Spinal cord (tissue), 10 donors: ENCODE data around the gene NEIL3. TPM values are rescaled to one million over a fixed set of nuclear protein-coding genes. Genes with fewer than 3 reads are reported as not detected.
A peak's percentile ranks its signal among the peaks of the same experiment; 100 is the strongest.

Source experiments
- DNase-seq, 6 donors: peaks; one replicate each; pipeline versions ENCODE4 v3.0.0 to v3.0.0-alpha.2; 2013 to 2015; ENCODE audit warnings: low spot score in 6 of 6, low read depth in 4 of 6
- H3K27ac ChIP-seq: one replicate; pipeline ENCODE4 v1.5.1; 2013; ENCODE audit warnings: low read depth, low read length, control low read depth
- H3K27me3 ChIP-seq: one replicate; pipeline ENCODE4 v1.6.1; 2013; ENCODE audit warnings: low read length; ENCODE audit not compliant: control insufficient read depth, insufficient read depth
- H3K36me3 ChIP-seq: one replicate; pipeline ENCODE4 v1.6.1; 2013; ENCODE audit warnings: low read length; ENCODE audit not compliant: control insufficient read depth, insufficient read depth
- H3K4me1 ChIP-seq: one replicate; pipeline ENCODE4 v1.6.1; 2013; ENCODE audit warnings: low read length; ENCODE audit not compliant: control insufficient read depth, insufficient read depth
- H3K4me3 ChIP-seq: one replicate; pipeline ENCODE4 v1.5.1; 2013; ENCODE audit warnings: low read depth, low read length, control low read depth
- H3K9me3 ChIP-seq: one replicate; pipeline ENCODE4 v1.6.1; 2013; ENCODE audit warnings: low read length; ENCODE audit not compliant: control insufficient read depth, insufficient read depth
- WGBS: methylation state at CpG from one replicate; pipeline ENCODE4 v1.1.5; 2013; ENCODE audit warnings: missing lambda C conversion rate; ENCODE audit not compliant: insufficient coverage; 5-methylcytosine and 5-hydroxymethylcytosine counted together
- long read RNA-seq, 4 donors: transcript quantifications; one replicate each; lab custom pipeline, GENCODE V29; 2026
- polyA plus RNA-seq, 2 donors: library from polyadenylated mRNA; unstranded; fragments of 120-200 nt; gene quantifications; one replicate each; pipeline ENCODE4 v1.2.1, GENCODE V29; 2013; ENCODE audit not compliant: insufficient read length in 2 of 2
- total RNA-seq, 2 donors: library from RNA; depleted of rRNA in 1 of 2; stranded (reverse); fragments of 120-200 nt in 1 of 2; fragments of >200 nt in 1 of 2; gene quantifications; one replicate each; pipeline versions ENCODE4 v1.2.3 to v1.2.4, GENCODE V29; 2013 to 2014
- donor health status: healthy.

Gene NEIL3
- total RNA-seq (1 to 10 TPM; 2.9 to 5.5 TPM), polyA plus RNA-seq (1 to 10 TPM; 2.5 to 2.7 TPM)
- long read RNA-seq, donor 1 = 0 reads
- long read RNA-seq, donor 2 = 0 reads
- long read RNA-seq, donor 3 = 0 reads
- long read RNA-seq, donor 4 = 0 reads

DNA sequence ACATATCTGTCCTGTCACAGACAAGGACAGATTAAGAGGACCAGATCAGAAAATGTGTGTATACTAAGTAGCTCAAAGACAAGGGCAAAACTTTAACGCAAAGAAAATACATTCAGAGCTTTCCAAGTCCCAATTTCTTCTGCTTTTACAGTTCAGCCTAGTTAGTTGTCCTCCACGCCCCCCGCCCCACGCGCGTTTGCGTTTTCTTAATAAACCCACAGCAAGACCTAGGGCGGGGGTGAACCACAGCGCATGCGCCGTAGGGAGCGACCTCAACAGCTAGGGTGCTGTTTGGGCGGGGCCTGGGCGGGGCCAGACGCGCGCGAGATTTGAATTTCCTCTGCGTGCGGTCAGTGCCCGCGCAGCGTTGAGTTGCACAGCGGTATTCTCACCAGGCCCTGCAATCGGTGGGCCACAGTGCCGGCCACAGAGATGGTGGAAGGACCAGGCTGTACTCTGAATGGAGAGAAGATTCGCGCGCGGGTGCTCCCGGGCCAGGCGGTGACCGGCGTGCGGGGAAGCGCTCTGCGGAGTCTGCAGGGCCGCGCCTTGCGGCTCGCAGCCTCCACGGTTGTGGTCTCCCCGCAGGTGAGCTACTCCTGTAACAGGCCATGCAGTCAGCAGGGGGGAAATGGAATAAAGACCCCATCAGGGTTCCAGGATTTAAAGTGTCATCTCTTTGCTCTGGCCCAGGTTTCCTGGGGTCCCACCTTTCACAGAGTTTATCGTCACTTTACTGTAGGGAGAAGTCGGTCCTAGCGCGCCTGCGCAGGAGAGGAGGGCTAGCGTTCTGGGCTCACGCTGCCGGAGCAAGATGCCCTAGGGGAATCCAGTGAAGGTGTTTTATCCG, at the start of gene NEIL3:
TSS of gene NEIL3 (plus strand) at position 353 of the 850 bp plus-strand sequence. CDS start at position 433, 80 bp downstream.
- H3K4me1 ChIP-seq = peaks cover 3% of the 10 kb centered on the region
- H3K27ac ChIP-seq = no peak within 1 kb of the TSS
- DNase-seq = peak; percentile 81 to 97 (median 84)
- H3K36me3 ChIP-seq = no peaks in the 10 kb centered on the region
- no peaks in the 10 kb centered on the region for H3K9me3 ChIP-seq
- WGBS = under 1% methylated on average over 41 of the region's 52 CpGs
- H3K27me3 ChIP-seq = no peaks in the 10 kb centered on the region
- peak within 1 kb of the TSS; percentile 75 for H3K4me3 ChIP-seq

DNA sequence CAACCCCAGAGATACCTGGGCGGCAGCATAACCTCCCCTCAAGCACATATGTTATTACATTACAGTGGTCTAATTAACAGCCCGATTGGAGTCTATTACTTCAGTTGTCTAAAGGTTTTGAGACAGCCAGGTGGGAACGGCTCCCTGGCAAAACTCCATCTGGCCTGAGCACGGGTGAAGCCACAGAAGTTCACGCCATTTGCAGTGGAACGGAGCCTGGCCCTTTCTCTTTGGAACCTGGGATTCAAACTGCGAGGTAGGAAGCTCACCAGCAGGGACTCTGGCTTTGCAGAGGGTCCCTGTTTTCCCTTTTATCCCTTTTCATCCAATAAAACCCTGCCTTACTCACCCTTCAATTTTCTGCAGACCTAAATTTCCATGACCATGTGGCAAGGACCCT, 45.9 kb upstream of the NEIL3 start:
- DNase-seq = no peak
- no peaks in the 10 kb centered on the region for H3K9me3 ChIP-seq
- no peaks in the 10 kb centered on the region for H3K36me3 ChIP-seq
- H3K4me1 ChIP-seq = no peaks in the 10 kb centered on the region
- H3K27me3 ChIP-seq = no peaks in the 10 kb centered on the region
- WGBS = 82% methylated on average over 5 of the region's 7 CpGs
- no peak overlapping the region for H3K4me3 ChIP-seq
- no peak overlapping the region for H3K27ac ChIP-seq

GRCh38 chr4:177264788-177265422, 44.8 kb upstream of the NEIL3 start:
- DNase-seq = peak in 1 of 6 donors; percentile 18
- H3K4me3 ChIP-seq = no peak overlapping the region

DNA sequence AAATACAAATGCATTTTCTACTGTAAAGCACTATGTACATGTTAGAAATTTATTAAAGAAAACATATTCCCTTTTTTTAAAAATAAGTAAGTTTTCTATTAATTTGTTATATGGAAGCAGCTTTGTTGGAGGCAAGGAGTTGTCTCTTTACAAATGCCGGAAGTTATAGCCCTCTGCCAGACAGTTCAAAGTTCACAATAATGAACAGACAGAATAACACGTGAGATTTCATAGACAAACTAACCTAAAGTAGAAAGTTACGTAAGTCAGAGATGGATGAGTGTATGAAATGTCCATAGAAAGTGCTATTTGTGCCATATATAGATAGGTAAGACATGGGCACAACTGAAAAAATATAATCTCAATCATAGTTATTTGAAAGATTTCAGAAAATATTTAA, 43.9 kb upstream of the NEIL3 start:
- no peaks in the 10 kb centered on the region for H3K36me3 ChIP-seq
- no peaks in the 10 kb centered on the region for H3K9me3 ChIP-seq
- no CpG with 5 or more reads among the region's 3 CpGs for WGBS
- H3K27me3 ChIP-seq = no peaks in the 10 kb centered on the region
- H3K4me3 ChIP-seq = no peak overlapping the region
- DNase-seq = no peak
- H3K27ac ChIP-seq = no peak overlapping the region
- no peaks in the 10 kb centered on the region for H3K4me1 ChIP-seq

More at GRCh38 chr4:177264788-177265422, 44.8 kb upstream of the NEIL3 start:
- H3K9me3 ChIP-seq = no peaks in the 10 kb centered on the region
- WGBS = no CpG with 5 or more reads among the region's 2 CpGs
- no peaks in the 10 kb centered on the region for H3K4me1 ChIP-seq
- no peak overlapping the region for H3K27ac ChIP-seq
- H3K36me3 ChIP-seq = no peaks in the 10 kb centered on the region
- H3K27me3 ChIP-seq = no peaks in the 10 kb centered on the region

GRCh38 chr4:177266506-177266905, 43.2 kb upstream of the NEIL3 start:
- Histone ChIP-seq H3K36me3 (no peaks in the 10 kb centered on the region), H3K4me3 (no peak overlapping the region), H3K4me1 (no peaks in the 10 kb centered on the region), H3K27me3 (no peaks in the 10 kb centered on the region), H3K27ac (no peak overlapping the region), H3K9me3 (no peaks in the 10 kb centered on the region)
- WGBS = no CpG with 5 or more reads among the region's 1 CpG
- DNase-seq = no peak

DNA sequence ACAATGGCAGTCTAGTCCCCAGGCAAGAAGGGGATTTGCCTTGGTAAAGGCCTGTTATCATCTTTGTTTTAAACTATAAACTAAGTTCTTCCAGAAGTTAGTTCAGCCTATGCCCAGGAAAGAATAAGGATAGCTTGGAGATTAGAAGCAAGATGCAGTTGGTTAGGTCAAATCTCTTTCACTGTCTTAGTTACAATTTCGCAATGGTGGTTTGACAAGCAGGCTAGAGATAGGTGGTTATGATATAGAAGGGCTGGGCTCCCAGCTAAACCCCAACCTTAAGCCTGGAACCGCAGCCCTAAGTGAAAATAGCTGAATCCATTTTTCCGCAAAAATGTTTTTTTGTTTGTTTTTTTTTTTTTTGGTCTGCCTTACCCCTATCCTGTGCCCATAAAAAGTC, 41.8 kb upstream of the NEIL3 start:
- no CpG with 5 or more reads among the region's 3 CpGs for WGBS
- Histone ChIP-seq H3K27me3 (no peaks in the 10 kb centered on the region), H3K4me3 (no peak overlapping the region), H3K9me3 (no peaks in the 10 kb centered on the region), H3K36me3 (no peaks in the 10 kb centered on the region), H3K27ac (no peak overlapping the region), H3K4me1 (no peaks in the 10 kb centered on the region)
- DNase-seq = no peak

DNA sequence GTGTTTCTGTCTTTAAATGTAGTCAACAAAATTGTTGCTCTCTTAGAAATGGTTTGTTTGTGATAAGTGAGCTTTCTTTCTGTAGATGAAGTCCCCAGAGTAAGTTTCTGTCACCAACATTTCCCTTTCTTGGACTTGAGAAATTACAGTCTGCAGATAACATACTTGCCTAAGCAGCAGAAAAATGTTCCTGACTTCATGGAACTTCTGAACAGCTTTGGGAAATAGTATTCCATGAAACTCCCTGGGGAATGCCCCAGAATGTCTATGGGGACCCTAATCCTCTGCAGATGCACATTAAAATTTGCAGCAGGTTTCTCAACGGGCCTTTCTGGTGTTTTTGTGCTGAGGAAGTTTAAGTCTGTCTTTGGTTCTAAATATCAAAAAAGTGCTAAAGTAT, 38.6 kb upstream of the NEIL3 start:
- DNase-seq = no peak
- WGBS = no CpG with 5 or more reads among the region's 1 CpG
- Histone ChIP-seq H3K27ac (no peak overlapping the region), H3K9me3 (no peaks in the 10 kb centered on the region), H3K4me1 (no peaks in the 10 kb centered on the region), H3K4me3 (no peak overlapping the region), H3K36me3 (no peaks in the 10 kb centered on the region), H3K27me3 (no peaks in the 10 kb centered on the region)

DNA sequence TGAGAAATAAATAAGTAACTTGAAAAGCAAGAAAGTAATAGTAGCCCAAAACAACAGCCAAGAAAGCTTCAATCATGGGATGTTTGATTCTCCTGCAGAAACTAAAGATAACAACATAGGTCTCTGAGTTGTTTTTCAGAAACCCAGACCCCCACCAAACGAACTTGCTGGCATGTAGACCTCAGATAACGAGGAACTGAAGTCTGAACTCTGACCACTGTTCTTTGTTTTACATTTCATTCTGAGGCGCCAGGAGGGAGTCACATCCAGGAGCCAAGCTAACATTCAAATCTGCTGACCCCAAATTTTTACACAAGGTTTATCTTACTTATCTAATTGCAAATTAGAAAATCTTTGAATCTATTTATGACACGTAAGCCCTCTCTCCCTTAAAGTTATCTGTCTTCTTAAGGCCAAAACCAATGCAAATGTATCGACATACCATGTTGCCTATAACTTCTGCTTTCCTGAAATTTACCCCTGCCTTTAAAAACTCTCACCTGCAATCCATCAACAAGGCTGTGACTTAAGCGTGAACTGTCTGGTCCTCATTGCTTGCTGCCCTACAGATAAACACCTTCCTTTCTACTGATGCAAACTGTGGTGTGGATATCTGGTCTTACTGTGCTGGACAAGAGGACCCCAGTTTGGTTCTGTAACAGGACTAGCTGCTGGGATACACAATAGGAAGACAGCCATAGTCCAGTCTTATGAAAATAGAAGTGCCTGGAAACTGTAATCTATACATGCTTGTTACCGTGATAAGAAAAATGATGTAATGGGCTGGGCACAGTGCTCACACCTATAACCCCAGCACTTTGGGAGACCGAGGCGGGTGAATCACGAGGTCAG, 37.5 kb upstream of the NEIL3 start:
- no peak for DNase-seq
- no peaks in the 10 kb centered on the region for H3K4me1 ChIP-seq
- H3K36me3 ChIP-seq = no peaks in the 10 kb centered on the region
- no peaks in the 10 kb centered on the region for H3K9me3 ChIP-seq
- H3K4me3 ChIP-seq = no peak overlapping the region
- 77% methylated on average over 6 of the region's 10 CpGs for WGBS
- H3K27ac ChIP-seq = no peak overlapping the region
- H3K27me3 ChIP-seq = no peaks in the 10 kb centered on the region

DNA sequence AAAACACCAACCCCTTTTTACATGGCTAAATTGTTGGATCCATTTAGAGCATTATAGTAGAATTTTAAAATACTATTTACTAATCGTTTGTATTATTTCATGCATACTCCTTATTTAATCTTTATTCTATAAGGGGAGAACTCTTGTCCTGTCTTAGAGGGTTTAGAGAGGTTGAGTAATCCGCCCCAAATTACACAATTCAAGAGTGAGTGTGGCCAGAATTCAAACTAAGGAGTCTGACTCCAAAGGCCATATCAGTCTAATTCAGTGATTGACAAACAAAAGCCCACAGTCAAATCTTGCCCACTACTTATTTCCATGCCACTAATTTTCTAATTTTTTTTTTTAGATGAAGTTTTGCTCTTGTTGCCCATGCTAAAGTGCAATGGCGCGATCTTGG, 33.7 kb upstream of the NEIL3 start:
- Histone ChIP-seq H3K36me3 (no peaks in the 10 kb centered on the region), H3K4me1 (no peaks in the 10 kb centered on the region), H3K4me3 (no peak overlapping the region), H3K27ac (no peak overlapping the region), H3K9me3 (no peaks in the 10 kb centered on the region), H3K27me3 (no peaks in the 10 kb centered on the region)
- WGBS = no CpG with 5 or more reads among the region's 4 CpGs
- no peak for DNase-seq
